ENCODE results near the gene ZW10. TPM values are rescaled to one million over a fixed set of nuclear protein-coding genes. Genes with fewer than 3 reads are reported as not detected.
"Not testable (repeated sequence)": the region's sequence is repeated elsewhere in the genome, so short reads cannot be mapped to it uniquely, and the experiment has no call there.

The ZW10 gene
- total and polyA plus RNA-seq, 10 of the 15 experiments (the other 5 are each of a cell fraction or from before 2014, with no cell fraction given), result 5.4 to 32.0 (median 17.3) TPM

GRCh38 chr11:113722934-113723333, 50.6 kb downstream of the ZW10 start (continued):
- TF ChIP-seq SMAD5 (IDR thresholded peaks at IDR 0.05; ENCODE audit: low read depth), result no peak
- TF ChIP-seq ZNF217 (IDR thresholded peaks at IDR 0.05), result no peak

GRCh38 chr11:113722221-113722620, 51.3 kb downstream of the ZW10 start:
- ATAC-seq (no peak), DNase-seq (ENCODE audit: low read depth, low spot score) (no peak), FAIRE-seq (no peak)
- ChIA-PET POLR2A (no interaction called here), RAD21 (ENCODE audit: unreplicated experiment) (no interaction called here), CTCF (no interaction called here), SMC1A (ENCODE audit: uncharacterized antibody, unreplicated experiment) (interaction anchor here (0.6 kb wide), 1 partner anchor 1091 kb away, joined by 3 read pairs; no protein-coding TSS in a partner anchor)
- no peaks in the 10 kb centered on the region for H3K36me3 ChIP-seq (ENCODE audit: control insufficient read depth in 2 of 2, insufficient read depth in 2 of 2, low read length in 1 of 2)
- no peak overlapping the region for H3K4me3 ChIP-seq
- no peaks in the 10 kb centered on the region for H3K27me3 ChIP-seq (replicated peaks in 1 of 2; ENCODE audit: control insufficient read depth in 2 of 2, insufficient read depth in 2 of 2, low read length in 1 of 2)
- no peak overlapping the region for H3K4me2 ChIP-seq (ENCODE audit: control insufficient read depth, insufficient read depth)
- no peak overlapping the region for H3K9ac ChIP-seq (ENCODE audit: control insufficient read depth, insufficient read depth, low read length)
- H3K27ac ChIP-seq (ENCODE audit: control insufficient read depth, insufficient read depth), result no peak overlapping the region
- no peaks in the 10 kb centered on the region for H3K79me2 ChIP-seq (ENCODE audit: control insufficient read depth, insufficient read depth, low read length)
- H2AFZ ChIP-seq (ENCODE audit: control insufficient read depth, low read depth, low read length), result no peak overlapping the region
- H3K4me1 ChIP-seq (ENCODE audit: control insufficient read depth, insufficient read depth, low read length), result no peaks in the 10 kb centered on the region
- in situ Hi-C loops (cut with MboI), result no loop called here
- intact Hi-C loops (cut with micrococcal nuclease; ENCODE audit: unreplicated experiment), result no loop called here
- BruUV-seq (replicated peaks), result no TSS peak
- TF ChIP-seq SREBF1 (IDR thresholded peaks at IDR 0.05; ENCODE audit: low read length), result no peak
- TF ChIP-seq SMARCA5 (IDR thresholded peaks at IDR 0.05), result no peak
- TF ChIP-seq NFYB (IDR thresholded peaks at IDR 0.05; ENCODE audit: insufficient read depth, low read depth, low read length), result no peak
- no peak for TF ChIP-seq ZNF207 (IDR thresholded peaks at IDR 0.05; ENCODE audit: borderline replicate concordance)
- H4K20me1 ChIP-seq (ENCODE audit: control insufficient read depth, insufficient read depth), result no peaks in the 10 kb centered on the region
- no peaks in the 10 kb centered on the region for H3K9me3 ChIP-seq (replicated peaks; ENCODE audit: control insufficient read depth, insufficient read depth, low read length)
- WGBS (ENCODE audit: insufficient coverage, insufficient replicate concordance, low lambda C conversion rate, missing lambda C conversion rate), result 87% methylated on average over 4 of the region's 4 CpGs

GRCh38 chr11:113721462-113722066, 51.9 kb downstream of the ZW10 start:
- no peak overlapping the region for H3K4me2 ChIP-seq (ENCODE audit: control insufficient read depth, insufficient read depth)
- no peak for TF ChIP-seq ELK1 (IDR thresholded peaks at IDR 0.05; ENCODE audit: low read depth, low read length)
- no peak for TF ChIP-seq CHD1 (IDR thresholded peaks at IDR 0.05; ENCODE audit: low read depth, low read length)
- TF ChIP-seq EP300 (IDR thresholded peaks at IDR 0.05; ENCODE audit: borderline replicate concordance in 1 of 2, control insufficient read depth in 1 of 2, low read depth in 2 of 2, low read length in 2 of 2), result no peak
- H4K20me1 ChIP-seq (ENCODE audit: control insufficient read depth, insufficient read depth), result no peaks in the 10 kb centered on the region
- SMC1A ChIA-PET (ENCODE audit: uncharacterized antibody, unreplicated experiment), result no interaction called here
- H3K36me3 ChIP-seq (ENCODE audit: control insufficient read depth in 2 of 2, insufficient read depth in 2 of 2, low read length in 1 of 2), result no peaks in the 10 kb centered on the region
- no peaks in the 10 kb centered on the region for H3K9me3 ChIP-seq (replicated peaks; ENCODE audit: control insufficient read depth, insufficient read depth, low read length)
- no peak overlapping the region for H2AFZ ChIP-seq (ENCODE audit: control insufficient read depth, low read depth, low read length)
- H3K4me1 ChIP-seq (ENCODE audit: control insufficient read depth, insufficient read depth, low read length), result no peaks in the 10 kb centered on the region
- no peak overlapping the region for H3K4me3 ChIP-seq
- no peaks in the 10 kb centered on the region for H3K79me2 ChIP-seq (ENCODE audit: control insufficient read depth, insufficient read depth, low read length)
- no peak overlapping the region for H3K9ac ChIP-seq (ENCODE audit: control insufficient read depth, insufficient read depth, low read length)
- H3K27ac ChIP-seq (ENCODE audit: control insufficient read depth, insufficient read depth), result no peak overlapping the region
- POLR2A ChIA-PET, result no interaction called here
- 94% methylated on average over 3 of the region's 3 CpGs for WGBS (ENCODE audit: insufficient coverage, insufficient replicate concordance, low lambda C conversion rate, missing lambda C conversion rate)
- intact Hi-C loops (cut with micrococcal nuclease; ENCODE audit: unreplicated experiment), result no loop called here
- ATAC-seq (no peak), FAIRE-seq (no peak), DNase-seq (ENCODE audit: low read depth, low spot score) (no peak)
- no TSS peak for BruUV-seq (replicated peaks)
- RAD21 ChIA-PET (ENCODE audit: unreplicated experiment), result no interaction called here
- no peaks in the 10 kb centered on the region for H3K27me3 ChIP-seq (replicated peaks in 1 of 2; ENCODE audit: control insufficient read depth in 2 of 2, insufficient read depth in 2 of 2, low read length in 1 of 2)
- CTCF ChIA-PET, result no interaction called here
- in situ Hi-C loops (cut with MboI), result no loop called here

GRCh38 chr11:113720478-113720877, 53.0 kb downstream of the ZW10 start:
- ATAC-seq; POLR2A ChIA-PET; in situ Hi-C loops (cut with MboI); H3K27me3 ChIP-seq (replicated peaks in 1 of 2; ENCODE audit: control insufficient read depth in 2 of 2, insufficient read depth in 2 of 2, low read length in 1 of 2); H3K27ac ChIP-seq (ENCODE audit: control insufficient read depth, insufficient read depth); CTCF ChIA-PET; BruUV-seq (replicated peaks); H3K36me3 ChIP-seq (ENCODE audit: control insufficient read depth in 2 of 2, insufficient read depth in 2 of 2, low read length in 1 of 2); H3K79me2 ChIP-seq (ENCODE audit: control insufficient read depth, insufficient read depth, low read length); FAIRE-seq; H3K9ac ChIP-seq (ENCODE audit: control insufficient read depth, insufficient read depth, low read length); H3K4me1 ChIP-seq (ENCODE audit: control insufficient read depth, insufficient read depth, low read length); SMC1A ChIA-PET (ENCODE audit: uncharacterized antibody, unreplicated experiment); DNase-seq (ENCODE audit: low read depth, low spot score); H4K20me1 ChIP-seq (ENCODE audit: control insufficient read depth, insufficient read depth); H3K4me3 ChIP-seq; H3K9me3 ChIP-seq (replicated peaks; ENCODE audit: control insufficient read depth, insufficient read depth, low read length); RAD21 ChIA-PET (ENCODE audit: unreplicated experiment); H2AFZ ChIP-seq (ENCODE audit: control insufficient read depth, low read depth, low read length); intact Hi-C loops (cut with micrococcal nuclease; ENCODE audit: unreplicated experiment); H3K4me2 ChIP-seq (ENCODE audit: control insufficient read depth, insufficient read depth): not testable (repeated sequence)
- 12% methylated on average over 3 of the region's 3 CpGs for WGBS (ENCODE audit: insufficient coverage, insufficient replicate concordance, low lambda C conversion rate, missing lambda C conversion rate)

Data from GM12878 (cell line).